DND-41 (cell line): ENCODE data around the gene SLC30A7.

Experiments
- EZH2 ChIP-seq: IDR thresholded peaks from 3 replicates; pipeline ENCODE4 v1.6.1; 2012; ENCODE audit warnings: borderline replicate concordance, low read depth, mild to moderate bottlenecking, moderate library complexity, low read length, inconsistent platforms; ENCODE audit not compliant: severe bottlenecking
- TF ChIP-seq, protein P1 (sequence below): IDR thresholded peaks from 2 replicates; pipeline ENCODE4 v1.5.1; 2012; ENCODE audit warnings: borderline replicate concordance, low read length, moderate library complexity, mild to moderate bottlenecking; ENCODE audit not compliant: poor library complexity, severe bottlenecking; ENCODE audit errors: extremely low read depth

DNA sequence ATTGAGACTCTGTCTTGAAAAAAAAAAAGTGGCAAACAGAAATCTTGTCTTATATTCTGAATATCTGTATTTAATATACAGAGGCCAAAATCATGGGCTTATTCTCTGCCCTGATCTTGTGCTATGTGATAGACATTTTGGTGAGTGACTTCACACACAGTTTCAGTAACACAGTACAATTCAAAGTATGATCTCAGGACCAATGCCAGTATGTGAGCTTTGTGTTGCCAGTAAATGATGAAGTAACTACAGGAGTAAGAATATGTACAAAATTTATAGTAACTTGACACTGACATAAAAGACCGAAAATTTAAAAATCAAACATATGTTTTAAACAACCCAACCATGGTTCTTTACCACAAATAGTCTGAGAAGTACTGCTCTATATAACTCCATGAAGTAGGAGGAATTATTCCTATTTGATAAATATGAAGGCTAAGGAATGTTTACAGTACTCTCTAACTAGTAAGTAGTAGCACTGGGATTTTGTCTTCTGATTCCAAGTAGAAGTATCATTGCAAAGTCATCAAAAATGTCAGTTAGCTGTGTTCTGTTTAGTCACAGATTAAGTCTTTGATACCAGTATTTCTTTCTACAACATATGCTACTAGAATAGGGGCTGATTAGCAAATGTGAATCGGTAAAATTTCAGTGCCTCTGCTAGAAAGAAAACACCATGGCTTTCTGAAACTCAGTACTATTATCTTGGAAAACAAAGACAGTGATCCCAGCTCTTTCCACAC lies 104.4 kb downstream of the SLC30A7 start:
- TF ChIP-seq, protein P1, sequence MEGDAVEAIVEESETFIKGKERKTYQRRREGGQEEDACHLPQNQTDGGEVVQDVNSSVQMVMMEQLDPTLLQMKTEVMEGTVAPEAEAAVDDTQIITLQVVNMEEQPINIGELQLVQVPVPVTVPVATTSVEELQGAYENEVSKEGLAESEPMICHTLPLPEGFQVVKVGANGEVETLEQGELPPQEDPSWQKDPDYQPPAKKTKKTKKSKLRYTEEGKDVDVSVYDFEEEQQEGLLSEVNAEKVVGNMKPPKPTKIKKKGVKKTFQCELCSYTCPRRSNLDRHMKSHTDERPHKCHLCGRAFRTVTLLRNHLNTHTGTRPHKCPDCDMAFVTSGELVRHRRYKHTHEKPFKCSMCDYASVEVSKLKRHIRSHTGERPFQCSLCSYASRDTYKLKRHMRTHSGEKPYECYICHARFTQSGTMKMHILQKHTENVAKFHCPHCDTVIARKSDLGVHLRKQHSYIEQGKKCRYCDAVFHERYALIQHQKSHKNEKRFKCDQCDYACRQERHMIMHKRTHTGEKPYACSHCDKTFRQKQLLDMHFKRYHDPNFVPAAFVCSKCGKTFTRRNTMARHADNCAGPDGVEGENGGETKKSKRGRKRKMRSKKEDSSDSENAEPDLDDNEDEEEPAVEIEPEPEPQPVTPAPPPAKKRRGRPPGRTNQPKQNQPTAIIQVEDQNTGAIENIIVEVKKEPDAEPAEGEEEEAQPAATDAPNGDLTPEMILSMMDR: no peak
- no peak for TF ChIP-seq EZH2
